Neural cell (in vitro differentiated cells): ENCODE measurements around the gene HS6ST1. TPM values are rescaled to one million over a fixed set of nuclear protein-coding genes. Genes with fewer than 3 reads are reported as not detected.

Experiments
- H2AFZ ChIP-seq: fragments of 200-600, 300-800 bp; sonication (generic), shearing (Covaris generic); 2 replicates; pipeline ENCODE4 v1.6.0; 2014; ENCODE audit warnings: low read depth, mild to moderate bottlenecking, antibody characterized with exemption, low read length, moderate library complexity
- H3F3A ChIP-seq: fragments of 200-600 bp; shearing (Covaris generic); 2 replicates; pipeline ENCODE4 v1.6.1; 2016; ENCODE audit warnings: mild to moderate bottlenecking, moderate library complexity, mixed read lengths, antibody characterized with exemption, low read length; ENCODE audit not compliant: insufficient read depth, poor library complexity, severe bottlenecking
- H3K27ac ChIP-seq: fragments of 200-600, 300-800 bp; sonication (generic), shearing (Covaris generic); 2 replicates; pipeline ENCODE4 v1.5.1; 2014; ENCODE audit warnings: mild to moderate bottlenecking, low read length, moderate library complexity
- H3K27me3 ChIP-seq: fragments of 300-800, 200-600 bp; sonication (generic), shearing (Covaris generic); 2 replicates; pipeline ENCODE4 v1.6.0; 2014; ENCODE audit warnings: mild to moderate bottlenecking, low read depth, low read length, moderate library complexity; ENCODE audit not compliant: insufficient read depth
- H3K36me3 ChIP-seq: fragments of 300-800, 200-600 bp; sonication (generic), shearing (Covaris generic); 2 replicates; pipeline ENCODE4 v1.5.1; 2014; ENCODE audit warnings: mild to moderate bottlenecking, antibody characterized with exemption, low read length, moderate library complexity; ENCODE audit not compliant: insufficient read depth
- H3K4me2 ChIP-seq: fragments of 300-800, 200-600 bp; sonication (generic), shearing (Covaris generic); 2 replicates; pipeline ENCODE4 v1.6.0; 2014; ENCODE audit warnings: mild to moderate bottlenecking, low read length
- H3K4me3 ChIP-seq: fragments of 300-800, 200-600 bp; sonication (generic), shearing (Covaris generic); 2 replicates; pipeline ENCODE4 v1.5.1; 2014; ENCODE audit warnings: mild to moderate bottlenecking, low read length, moderate library complexity
- H3K79me2 ChIP-seq: fragments of 200-600 bp; shearing (Covaris generic); replicated peaks from 2 replicates; pipeline ENCODE4 v1.6.0; 2014; ENCODE audit warnings: mild to moderate bottlenecking, low read length, moderate library complexity; ENCODE audit not compliant: insufficient read depth
- H3K9ac ChIP-seq: fragments of 300-800, 200-600 bp; sonication (generic), shearing (Covaris generic); 2 replicates; pipeline ENCODE4 v1.6.1; 2016; ENCODE audit warnings: mild to moderate bottlenecking, low read length, mixed read lengths
- H3K9me2 ChIP-seq: fragments of 200-600 bp; shearing (Covaris generic); 2 replicates; pipeline ENCODE4 v1.6.1; 2016; ENCODE audit warnings: mild to moderate bottlenecking, low read length, mixed read lengths; ENCODE audit not compliant: insufficient read depth
- H3K9me3 ChIP-seq: fragments of 200-600, 300-800 bp; sonication (generic), shearing (Covaris generic); 2 replicates; pipeline ENCODE4 v1.6.1; 2016; ENCODE audit warnings: mild to moderate bottlenecking, mixed run types, low read length, moderate library complexity, mixed read lengths
- H4K20me1 ChIP-seq: fragments of 200-600 bp; shearing (Covaris generic); 2 replicates; pipeline ENCODE4 v1.6.1; 2016; ENCODE audit warnings: mild to moderate bottlenecking, mixed run types; ENCODE audit not compliant: insufficient read depth
- EP300 ChIP-seq: fragments of 450-650 bp; conservative IDR thresholded peaks from 2 replicates; pipeline ENCODE4 v1.6.1; 2014; ENCODE audit warnings: antibody characterized with exemption, mild to moderate bottlenecking, moderate library complexity; ENCODE audit not compliant: poor library complexity, severe bottlenecking
- EZH2 ChIP-seq: fragments of 200-600, 300-800 bp; shearing (Covaris generic), sonication (generic); IDR thresholded peaks from 2 replicates; pipeline ENCODE4 v1.6.1; 2014; ENCODE audit warnings: antibody characterized with exemption, low read length, borderline replicate concordance, mild to moderate bottlenecking; ENCODE audit not compliant: insufficient read depth, poor library complexity, severe bottlenecking
- MXI1 ChIP-seq: fragments of 450-650 bp; conservative IDR thresholded peaks from 2 replicates; pipeline ENCODE4 v1.6.1; 2014; ENCODE audit warnings: antibody characterized with exemption, mild to moderate bottlenecking; ENCODE audit not compliant: poor library complexity, severe bottlenecking
- POLR2AphosphoS5 ChIP-seq: IDR thresholded peaks from 2 replicates; pipeline ENCODE4 v1.6.1; 2012
- RAD21 ChIP-seq: fragments of 450-650 bp; conservative IDR thresholded peaks from 2 replicates; pipeline ENCODE4 v1.6.1; 2014; ENCODE audit warnings: antibody characterized with exemption, mild to moderate bottlenecking, moderate library complexity
- SMC3 ChIP-seq: fragments of 450-650 bp; conservative IDR thresholded peaks from 2 replicates; pipeline ENCODE4 v1.6.1; 2014; ENCODE audit warnings: antibody characterized with exemption, mild to moderate bottlenecking, moderate library complexity; ENCODE audit not compliant: poor library complexity
- TAF1 ChIP-seq: IDR thresholded peaks from 2 replicates; pipeline ENCODE4 v1.6.1; 2012; ENCODE audit warnings: low read depth
- polyA plus RNA-seq: library from polyadenylated mRNA; depleted of rRNA; stranded (reverse); fragments of >200 nt; gene quantifications from 2 replicates; pipeline ENCODE4 v1.2.3, GENCODE V29; 2014
- TF ChIP-seq, protein P1 (sequence below): fragments of 450-650 bp; IDR thresholded peaks from 2 replicates; pipeline ENCODE4 v1.5.1; 2014; ENCODE audit warnings: antibody characterized with exemption, mild to moderate bottlenecking, moderate library complexity; ENCODE audit not compliant: poor library complexity, severe bottlenecking
- TF ChIP-seq, protein P2 (sequence below): IDR thresholded peaks from 2 replicates; pipeline ENCODE4 v1.6.1; 2012; ENCODE audit warnings: borderline replicate concordance

Gene HS6ST1
- polyA plus RNA-seq, 1 donor from 2014 or later = 44.1 TPM

DNA sequence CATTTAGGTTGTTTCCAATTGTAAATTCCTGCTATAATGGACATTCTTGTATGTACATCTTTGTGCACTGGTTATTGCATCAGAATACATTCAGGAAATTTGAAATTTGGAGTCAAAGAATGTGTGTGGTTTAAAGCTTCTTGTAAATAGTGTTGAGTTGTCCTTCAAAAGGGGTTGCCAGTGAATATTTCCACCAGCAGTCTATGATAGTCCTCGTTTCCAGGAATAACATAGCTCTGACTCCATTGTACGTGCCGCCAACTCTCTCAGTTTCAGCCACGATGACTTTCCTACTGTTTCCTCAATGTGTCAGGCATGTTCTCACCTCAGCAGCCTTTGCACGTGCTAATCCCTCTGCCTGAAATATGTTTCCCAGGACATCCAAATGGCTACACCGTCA, 10.9 kb upstream of the HS6ST1 start:
- Histone ChIP-seq H3K4me3 (no peak overlapping the region), H3K9me2 (no peaks in the 10 kb centered on the region), H2AFZ (no peak overlapping the region), H3K27ac (no peak overlapping the region), H3K27me3 (no peaks in the 10 kb centered on the region), H3K36me3 (no peaks in the 10 kb centered on the region), H4K20me1 (no peaks in the 10 kb centered on the region), H3K4me2 (no peak overlapping the region), H3K9me3 (peaks cover 3% of the 10 kb centered on the region), H3K79me2 (no peaks in the 10 kb centered on the region), H3K9ac (no peak overlapping the region), H3F3A (no peaks in the 10 kb centered on the region)
- TF ChIP-seq, protein P1, sequence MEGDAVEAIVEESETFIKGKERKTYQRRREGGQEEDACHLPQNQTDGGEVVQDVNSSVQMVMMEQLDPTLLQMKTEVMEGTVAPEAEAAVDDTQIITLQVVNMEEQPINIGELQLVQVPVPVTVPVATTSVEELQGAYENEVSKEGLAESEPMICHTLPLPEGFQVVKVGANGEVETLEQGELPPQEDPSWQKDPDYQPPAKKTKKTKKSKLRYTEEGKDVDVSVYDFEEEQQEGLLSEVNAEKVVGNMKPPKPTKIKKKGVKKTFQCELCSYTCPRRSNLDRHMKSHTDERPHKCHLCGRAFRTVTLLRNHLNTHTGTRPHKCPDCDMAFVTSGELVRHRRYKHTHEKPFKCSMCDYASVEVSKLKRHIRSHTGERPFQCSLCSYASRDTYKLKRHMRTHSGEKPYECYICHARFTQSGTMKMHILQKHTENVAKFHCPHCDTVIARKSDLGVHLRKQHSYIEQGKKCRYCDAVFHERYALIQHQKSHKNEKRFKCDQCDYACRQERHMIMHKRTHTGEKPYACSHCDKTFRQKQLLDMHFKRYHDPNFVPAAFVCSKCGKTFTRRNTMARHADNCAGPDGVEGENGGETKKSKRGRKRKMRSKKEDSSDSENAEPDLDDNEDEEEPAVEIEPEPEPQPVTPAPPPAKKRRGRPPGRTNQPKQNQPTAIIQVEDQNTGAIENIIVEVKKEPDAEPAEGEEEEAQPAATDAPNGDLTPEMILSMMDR = no peak
- TF ChIP-seq POLR2AphosphoS5 (no peak), TAF1 (no peak), RAD21 (no peak), MXI1 (no peak), SMC3 (no peak), EZH2 (no peak), EP300 (no peak)
- TF ChIP-seq, protein P2, sequence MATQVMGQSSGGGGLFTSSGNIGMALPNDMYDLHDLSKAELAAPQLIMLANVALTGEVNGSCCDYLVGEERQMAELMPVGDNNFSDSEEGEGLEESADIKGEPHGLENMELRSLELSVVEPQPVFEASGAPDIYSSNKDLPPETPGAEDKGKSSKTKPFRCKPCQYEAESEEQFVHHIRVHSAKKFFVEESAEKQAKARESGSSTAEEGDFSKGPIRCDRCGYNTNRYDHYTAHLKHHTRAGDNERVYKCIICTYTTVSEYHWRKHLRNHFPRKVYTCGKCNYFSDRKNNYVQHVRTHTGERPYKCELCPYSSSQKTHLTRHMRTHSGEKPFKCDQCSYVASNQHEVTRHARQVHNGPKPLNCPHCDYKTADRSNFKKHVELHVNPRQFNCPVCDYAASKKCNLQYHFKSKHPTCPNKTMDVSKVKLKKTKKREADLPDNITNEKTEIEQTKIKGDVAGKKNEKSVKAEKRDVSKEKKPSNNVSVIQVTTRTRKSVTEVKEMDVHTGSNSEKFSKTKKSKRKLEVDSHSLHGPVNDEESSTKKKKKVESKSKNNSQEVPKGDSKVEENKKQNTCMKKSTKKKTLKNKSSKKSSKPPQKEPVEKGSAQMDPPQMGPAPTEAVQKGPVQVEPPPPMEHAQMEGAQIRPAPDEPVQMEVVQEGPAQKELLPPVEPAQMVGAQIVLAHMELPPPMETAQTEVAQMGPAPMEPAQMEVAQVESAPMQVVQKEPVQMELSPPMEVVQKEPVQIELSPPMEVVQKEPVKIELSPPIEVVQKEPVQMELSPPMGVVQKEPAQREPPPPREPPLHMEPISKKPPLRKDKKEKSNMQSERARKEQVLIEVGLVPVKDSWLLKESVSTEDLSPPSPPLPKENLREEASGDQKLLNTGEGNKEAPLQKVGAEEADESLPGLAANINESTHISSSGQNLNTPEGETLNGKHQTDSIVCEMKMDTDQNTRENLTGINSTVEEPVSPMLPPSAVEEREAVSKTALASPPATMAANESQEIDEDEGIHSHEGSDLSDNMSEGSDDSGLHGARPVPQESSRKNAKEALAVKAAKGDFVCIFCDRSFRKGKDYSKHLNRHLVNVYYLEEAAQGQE = no peak

DNA sequence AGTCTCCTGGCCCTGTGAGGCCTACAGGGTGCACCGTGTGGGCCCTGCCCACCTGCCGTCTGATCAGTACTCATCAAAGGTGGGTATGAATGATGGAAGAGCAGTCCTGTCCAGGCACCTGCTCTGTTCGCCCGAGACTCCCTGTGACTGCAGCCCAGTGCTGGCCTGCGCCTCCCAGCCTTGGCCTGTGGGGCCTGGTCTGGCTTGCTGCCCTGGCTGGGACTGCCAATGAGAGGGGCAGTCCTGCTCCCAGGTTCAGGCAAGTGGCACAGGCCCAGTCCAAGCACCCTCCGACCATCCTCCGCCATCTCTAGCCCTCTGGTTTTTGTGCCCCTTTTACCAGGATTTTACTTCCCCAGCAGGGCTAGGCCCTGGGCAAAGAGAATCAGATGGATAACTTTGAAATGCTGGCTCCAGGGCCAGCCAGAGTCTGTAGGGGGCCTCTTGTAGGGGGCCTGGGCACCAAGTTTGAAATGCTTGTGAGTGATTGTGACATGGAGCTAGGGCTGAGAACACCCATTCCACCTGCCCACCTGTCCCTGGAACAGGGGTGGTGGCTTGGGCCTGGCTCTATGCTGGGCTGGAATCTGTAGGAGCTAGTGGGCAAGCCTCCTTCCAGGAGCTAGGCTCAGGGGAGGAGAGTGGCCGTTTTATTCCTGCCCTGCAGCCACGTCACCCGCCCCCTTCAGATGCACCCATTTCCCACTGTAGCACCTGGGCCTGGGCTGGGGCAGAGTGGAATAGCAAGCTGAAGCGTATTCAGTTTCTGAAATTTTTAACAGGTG, 8.7 kb upstream of the HS6ST1 start:
- Histone ChIP-seq H3K9me3 (peaks cover 3% of the 10 kb centered on the region), H3K9ac (no peak overlapping the region), H3F3A (no peaks in the 10 kb centered on the region), H3K27me3 (no peaks in the 10 kb centered on the region), H3K79me2 (no peaks in the 10 kb centered on the region), H3K4me3 (no peak overlapping the region), H4K20me1 (no peaks in the 10 kb centered on the region), H3K9me2 (no peaks in the 10 kb centered on the region), H2AFZ (no peak overlapping the region), H3K27ac (no peak overlapping the region), H3K4me2 (no peak overlapping the region), H3K36me3 (no peaks in the 10 kb centered on the region)
- TF ChIP-seq EP300 = no peak
- no peak for TF ChIP-seq SMC3
- no peak for TF ChIP-seq TAF1
- TF ChIP-seq, protein P1 = no peak
- TF ChIP-seq, protein P2 = no peak
- no peak for TF ChIP-seq MXI1
- TF ChIP-seq POLR2AphosphoS5 = no peak
- TF ChIP-seq RAD21 = no peak
- TF ChIP-seq EZH2 = no peak
